GM18873 (cell line): ENCODE results near the gene SLC18A3.

Experiments used
- ATAC-seq: cut with Tn5 transposase; IDR thresholded peaks from one replicate; pipeline ENCODE4 v1.9.1; 2021; ENCODE audit warnings: mild to moderate bottlenecking, moderate library complexity, moderate number of reproducible peaks; ENCODE audit not compliant: unreplicated experiment, low FRiP score

The SLC18A3 gene

DNA sequence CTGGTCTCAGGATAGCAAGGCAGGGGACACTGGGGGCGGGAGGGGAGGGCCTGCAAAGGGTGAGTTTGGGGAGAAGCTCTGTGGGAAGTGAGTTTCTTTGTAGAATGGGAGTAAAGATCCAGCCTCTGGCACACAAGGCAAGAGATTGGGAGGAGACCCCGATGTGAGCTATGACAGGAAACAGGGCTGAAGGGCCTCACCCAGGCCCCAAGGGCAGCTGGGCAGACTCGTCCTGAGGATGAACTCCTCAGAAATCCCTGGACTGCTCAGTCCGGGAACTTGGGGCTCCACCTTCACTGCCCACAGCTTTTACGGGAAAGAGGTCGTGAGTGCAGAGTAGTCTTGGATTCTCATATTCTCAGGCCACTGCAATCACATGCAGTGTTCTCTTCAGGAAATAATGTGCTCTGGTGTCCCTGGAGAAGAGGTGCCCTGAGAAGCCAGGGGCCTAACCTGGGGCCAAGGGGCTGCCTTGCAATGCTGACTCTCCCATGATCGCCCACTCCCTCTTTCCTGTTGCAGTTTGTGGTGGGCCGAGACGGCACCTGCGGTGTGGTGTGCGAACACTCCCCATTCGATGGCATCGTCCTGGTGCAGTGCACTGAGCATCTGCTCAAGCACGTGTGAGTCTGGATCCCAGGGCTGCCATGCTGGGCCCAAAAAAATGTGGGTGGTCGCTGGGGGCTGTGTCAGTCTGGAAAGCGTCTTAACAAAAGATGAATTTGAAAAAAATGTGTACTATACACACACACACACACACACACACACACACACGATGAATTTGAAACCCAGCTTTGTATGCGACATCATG is 38.1 kb downstream of the SLC18A3 start:
- no peak for ATAC-seq

DNA sequence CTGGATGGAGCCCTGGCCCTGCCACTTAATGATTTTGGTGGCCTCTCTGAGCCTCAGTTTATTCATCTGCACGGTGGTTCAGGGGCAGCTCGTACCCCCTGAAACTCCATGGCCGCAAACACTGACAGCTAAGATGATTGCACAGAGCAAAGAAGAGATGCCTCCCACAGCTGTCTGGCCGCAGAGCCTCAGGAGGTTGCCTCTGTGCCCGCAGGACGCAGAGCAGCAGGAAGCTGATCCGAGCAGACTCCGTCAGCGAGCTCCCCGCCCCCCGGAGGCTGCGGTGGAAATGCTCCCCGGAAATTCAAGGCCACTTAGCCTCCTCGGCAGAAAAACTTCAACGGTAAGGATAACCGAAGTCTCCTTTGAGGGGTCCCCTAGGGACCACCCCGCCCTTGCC is 39.2 kb downstream of the SLC18A3 start:
- no peak for ATAC-seq

DNA sequence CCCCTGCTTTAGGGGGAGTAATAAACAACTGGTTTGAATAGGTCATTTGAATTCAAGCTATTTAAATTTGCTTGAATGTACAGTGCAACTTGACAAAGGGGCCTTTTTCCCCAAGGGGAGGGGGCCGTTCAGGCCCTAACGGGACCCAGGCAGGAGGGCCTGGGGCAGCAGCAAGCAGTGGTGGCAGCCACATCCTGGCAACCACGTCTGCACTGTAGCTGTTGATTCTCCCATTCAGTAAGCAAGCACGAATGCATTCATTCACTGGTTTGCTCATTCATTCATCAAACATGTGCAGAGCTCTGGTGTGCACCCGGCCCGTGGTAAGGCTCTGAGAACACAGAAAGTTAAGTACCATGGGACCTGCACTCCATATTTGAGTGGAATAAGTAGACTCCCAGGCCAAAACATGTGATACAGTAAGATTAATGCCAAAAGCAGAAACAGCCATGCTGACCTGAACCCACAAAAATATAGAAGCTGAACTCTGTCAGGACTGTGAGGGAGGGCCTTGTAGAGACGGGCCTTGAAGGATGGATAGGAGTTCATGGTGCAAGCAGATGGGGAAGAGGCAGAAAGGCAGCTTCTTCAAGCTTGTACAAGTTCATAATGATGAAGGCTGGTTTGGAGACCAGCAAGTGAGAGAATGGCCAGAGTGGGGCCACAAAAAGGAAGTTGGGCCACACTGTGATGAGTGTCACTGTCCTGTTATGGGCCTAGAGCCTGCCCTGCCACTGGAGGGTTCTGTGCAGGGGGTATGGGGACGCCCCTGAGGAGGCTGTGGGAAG is 40.0 kb downstream of the SLC18A3 start:
- no peak for ATAC-seq

DNA sequence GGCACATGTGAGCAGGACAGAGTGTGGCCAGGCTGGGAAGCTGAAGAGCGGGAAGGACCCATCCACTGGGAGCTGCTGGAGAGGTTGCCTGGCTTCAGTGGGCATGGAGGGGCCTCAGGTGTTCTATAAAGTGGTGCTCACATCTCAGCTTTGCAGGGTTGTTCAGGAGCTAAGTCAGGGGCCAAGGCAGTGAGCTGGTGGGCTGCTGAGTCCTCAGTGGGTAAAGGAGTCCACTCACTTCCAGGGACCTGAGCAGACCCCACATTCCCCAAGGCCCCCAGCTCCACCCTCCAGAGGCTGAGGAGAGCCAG is 40.6 kb downstream of the SLC18A3 start:
- ATAC-seq: no peak

DNA sequence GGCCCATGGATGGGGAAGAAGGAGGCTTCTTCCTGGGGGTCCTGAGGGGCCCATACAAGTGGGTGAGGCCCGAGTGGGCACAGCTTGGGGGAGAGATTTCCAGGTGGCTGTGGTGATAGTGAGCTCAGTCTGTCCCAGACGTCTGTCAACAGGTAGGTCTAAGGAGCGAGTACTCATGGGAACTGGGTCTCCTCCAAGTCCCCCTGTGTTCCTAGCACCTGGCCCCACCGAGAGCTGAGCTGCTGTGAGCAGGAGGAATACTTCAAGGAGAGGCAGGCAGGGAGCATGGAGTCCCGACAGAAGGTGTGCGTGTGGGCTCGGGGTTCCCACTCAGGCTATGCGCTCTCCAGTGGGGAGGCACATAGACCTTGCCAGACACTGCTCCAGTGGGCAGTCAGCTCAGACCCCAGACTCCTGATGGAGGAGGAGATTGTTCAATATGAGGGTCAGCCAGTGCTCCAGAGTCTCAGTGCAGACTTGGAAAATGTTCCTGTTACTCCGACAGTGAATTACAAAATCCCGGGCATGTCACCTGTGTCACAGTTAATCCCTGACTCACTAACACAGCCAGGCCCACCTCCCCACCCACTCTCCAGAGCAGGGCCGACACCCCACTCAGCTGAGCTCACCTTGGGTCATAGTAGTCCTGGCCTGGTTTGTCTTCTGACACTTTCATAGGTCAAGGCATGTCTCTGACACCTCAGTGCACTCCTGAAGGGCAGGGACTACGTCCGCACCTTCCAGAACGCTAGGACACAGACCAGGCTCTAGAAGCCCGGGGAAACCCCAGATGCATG is 41.1 kb downstream of the SLC18A3 start:
- ATAC-seq: no peak

DNA sequence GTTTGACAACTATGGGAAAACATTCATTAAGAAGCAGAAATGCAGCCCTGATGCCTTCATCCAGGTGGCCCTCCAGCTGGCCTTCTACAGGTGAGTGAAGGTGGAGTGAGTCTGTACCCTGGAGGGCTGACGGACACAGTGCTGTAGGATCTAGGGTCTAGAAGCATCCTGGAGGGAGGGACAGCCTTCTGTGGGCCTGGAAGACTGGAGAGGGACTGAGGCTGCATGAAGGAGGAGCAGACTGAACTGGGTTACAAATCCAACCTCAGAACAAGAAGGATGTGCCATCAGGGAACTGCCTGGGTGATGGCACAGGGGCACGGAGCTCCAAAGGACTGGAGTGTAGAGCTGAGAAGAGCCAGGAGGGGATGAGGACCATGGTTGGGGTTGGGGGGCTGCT is 41.8 kb downstream of the SLC18A3 start:
- no peak for ATAC-seq

DNA sequence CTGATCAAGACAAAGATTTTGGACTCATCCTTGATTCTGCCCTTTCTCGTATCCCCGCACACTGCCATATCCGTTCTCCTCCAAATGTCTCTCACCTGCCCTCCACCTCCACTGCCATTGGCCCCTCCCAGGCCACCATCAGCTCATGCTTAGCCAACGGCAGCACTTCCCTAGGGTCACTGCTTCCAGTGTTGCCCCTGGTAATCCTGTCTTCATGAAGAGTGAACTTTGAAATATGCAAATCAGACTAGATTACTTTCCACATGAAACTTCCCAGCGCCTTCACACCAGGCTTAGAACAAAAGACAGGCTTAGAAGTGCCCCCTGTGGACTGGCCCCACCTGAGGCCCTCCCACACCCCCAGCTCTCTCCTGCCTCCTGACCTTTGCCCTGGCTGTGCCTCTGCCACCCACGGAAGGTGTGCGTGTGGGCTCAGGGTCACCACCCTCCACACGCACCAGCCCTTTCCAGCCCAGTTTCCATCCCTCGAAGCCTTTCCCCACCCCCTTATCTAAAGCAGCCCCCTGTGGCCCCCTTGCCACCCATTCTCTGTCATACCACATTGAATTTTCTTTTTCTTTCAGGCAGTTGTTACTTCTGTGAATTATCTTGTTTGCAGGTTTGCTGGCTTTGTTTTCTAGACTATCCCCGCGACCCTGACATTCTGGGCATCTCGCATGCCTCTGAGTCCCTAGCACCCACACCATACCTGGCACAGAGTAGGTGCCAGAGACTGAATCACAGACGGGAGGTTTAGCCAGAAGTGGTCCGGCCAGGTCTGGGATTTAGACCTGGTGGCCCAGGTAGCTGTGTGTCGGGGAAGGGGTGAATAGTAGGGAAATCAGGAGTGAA is 42.5 kb downstream of the SLC18A3 start:
- ATAC-seq: no peak

DNA sequence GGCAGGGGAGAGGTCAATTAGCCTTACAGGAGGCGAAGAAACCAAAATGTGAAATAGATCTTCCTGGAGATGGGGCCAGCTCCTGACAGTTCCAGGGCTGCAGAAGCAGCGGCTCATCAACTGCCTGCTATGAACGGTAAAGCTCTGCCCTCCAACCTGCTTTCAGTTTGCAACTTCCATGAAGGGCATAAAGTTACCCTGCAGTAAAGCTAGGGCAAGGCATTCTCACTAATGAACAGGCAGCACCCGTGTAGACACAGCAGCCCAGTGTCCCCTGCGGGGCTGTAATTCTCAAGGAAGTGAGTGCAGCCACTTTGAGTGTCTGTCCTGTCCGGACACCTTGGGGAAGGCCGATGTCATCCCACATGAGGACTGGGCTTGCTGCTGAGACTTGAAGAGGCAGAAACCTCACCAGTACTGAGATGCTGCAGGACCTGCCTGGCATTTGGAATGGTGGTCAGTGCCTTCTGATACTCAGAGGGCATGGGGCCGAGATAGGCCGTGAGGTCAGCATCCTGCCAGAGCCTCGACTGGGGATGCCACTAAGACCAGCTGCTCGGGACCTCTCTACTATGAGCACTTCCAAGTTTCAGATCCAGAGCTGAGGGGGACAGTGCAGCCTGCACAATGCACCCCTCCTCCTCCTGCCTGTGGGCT is 43.3 kb downstream of the SLC18A3 start:
- ATAC-seq: no peak

DNA sequence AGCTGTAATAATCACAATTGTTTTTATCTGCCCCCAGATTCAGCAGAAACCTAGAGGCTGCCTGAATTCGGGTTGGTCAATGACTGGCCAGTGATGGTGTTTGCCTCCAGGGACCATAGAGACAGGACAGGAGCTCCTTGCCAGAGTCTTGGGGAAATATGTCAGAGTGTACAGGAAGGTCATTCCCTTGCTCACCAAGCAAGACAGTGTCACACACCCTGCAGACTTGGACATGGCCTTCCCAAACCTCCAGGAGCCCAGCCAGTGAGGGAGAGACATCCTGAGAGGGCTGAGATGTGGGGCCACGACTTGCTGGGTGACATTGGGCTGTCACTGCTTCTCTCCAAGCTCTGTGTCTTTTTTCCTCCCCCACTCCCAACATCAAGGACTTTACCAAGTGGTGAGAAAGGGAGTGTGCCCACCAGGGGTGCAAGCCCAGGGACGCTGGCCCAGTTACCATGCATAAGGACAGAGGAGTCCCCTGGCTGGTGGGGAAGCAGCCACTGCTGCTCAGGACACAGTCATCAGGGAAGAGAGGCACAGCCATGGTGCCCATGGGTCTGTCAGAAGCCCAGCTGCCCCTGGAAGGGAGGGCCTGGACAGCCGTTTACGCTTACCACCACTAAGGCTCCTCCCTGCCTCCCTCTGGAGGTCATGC is 44.1 kb downstream of the SLC18A3 start:
- ATAC-seq: no peak

DNA sequence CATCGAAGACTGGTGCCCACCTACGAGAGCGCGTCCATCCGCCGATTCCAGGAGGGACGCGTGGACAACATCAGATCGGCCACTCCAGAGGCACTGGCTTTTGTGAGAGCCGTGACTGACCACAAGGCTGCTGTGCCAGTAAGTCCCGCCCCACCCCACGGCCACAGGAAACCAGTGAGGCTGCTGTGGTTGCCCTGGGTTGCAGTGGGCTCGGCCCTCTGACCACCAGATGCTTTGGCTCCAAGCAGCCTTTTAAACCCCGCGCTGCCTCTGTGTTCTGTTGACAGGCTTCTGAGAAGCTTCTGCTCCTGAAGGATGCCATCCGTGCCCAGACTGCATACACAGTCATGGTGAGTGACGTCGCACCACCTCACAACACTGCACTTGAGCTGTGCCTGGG is 45.0 kb downstream of the SLC18A3 start:
- ATAC-seq: no peak

DNA sequence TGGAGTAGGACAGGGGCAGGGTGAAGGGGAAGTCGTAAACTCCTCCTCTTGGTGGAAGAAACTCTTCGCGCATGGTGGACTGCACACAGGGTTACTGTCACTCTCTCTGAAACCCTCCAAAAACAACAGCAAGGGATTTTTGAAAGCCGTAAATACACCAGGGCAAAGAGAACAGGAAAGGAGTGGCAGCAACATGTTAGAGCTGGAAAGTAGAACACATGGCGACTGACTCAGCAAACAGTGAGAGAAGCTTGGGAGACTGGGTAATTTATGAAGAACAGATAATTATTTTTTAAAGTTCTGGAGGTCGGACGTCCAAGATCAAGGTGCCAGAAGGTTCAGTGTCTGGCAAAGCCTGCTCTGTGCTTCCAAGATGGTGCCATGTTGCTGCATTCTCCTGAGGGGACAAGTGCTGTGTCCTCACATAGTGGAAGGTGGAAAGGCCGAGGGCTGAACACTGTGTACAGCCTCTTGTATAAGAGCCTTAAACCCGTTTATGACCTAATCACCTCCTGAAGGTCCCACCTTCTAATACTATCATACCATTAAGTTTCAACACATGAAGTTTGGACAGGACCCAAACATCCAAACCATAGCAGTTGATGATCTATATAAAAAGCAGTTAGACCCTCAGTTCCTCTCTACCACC is 46.9 kb downstream of the SLC18A3 start:
- no peak for ATAC-seq

DNA sequence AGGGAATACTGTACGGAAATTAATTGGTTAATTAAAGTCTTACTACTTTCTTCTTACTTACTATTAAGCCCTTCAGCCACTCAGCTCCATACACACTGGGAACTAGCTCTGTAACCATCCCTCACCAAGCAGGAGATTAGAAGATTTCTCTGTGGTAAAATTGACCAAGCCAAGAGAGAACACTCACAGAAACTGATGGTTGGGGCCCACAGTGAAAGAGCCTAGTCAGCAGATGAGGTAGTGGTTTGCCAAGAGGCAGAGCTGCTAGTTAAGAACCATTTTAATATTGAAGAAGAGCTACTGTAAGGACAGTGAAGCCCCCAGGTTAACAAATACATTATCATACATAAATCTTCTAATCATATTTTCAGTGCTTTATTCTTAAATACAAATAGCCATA is 47.5 kb downstream of the SLC18A3 start:
- ATAC-seq: no peak

DNA sequence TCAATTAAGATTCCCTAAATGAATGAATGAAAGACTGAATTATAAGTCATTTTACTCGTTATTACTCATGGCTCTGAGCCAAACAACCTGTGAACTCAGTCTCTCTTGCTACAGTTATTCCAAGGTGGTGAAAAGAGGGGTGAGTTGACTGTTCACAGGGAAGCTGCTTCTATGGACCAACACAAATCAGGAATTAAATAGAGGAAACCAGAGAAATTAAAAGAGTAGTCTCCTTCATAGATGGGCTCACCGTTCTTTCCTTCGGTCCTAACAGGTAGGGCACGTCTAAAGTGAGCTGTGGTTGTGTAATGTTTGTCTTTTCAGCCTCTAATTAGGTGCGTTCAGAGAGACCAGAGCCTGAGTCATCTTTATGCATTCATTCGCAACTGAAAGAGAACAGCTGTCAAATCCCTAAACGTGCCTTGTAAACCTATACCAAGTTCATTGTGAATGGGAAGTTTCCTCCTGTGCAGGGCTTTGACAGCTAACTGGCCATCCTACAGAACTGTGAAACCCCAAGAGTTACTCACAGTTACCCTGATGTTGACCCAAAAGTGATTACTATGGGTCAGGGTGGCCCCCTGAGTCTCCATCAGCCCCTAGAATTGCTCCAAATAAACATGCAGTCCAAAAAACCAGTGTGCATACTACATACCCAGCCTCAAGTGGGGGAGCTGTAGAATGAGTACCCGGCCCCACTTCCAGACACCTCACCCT is 51.2 kb downstream of the SLC18A3 start:
- no peak for ATAC-seq
